ENCODE results near the gene GMEB2.
"Not testable (repeated sequence)": the region's sequence is repeated elsewhere in the genome, so short reads cannot be mapped to it uniquely, and the experiment has no call there.

Gene GMEB2

DNA sequence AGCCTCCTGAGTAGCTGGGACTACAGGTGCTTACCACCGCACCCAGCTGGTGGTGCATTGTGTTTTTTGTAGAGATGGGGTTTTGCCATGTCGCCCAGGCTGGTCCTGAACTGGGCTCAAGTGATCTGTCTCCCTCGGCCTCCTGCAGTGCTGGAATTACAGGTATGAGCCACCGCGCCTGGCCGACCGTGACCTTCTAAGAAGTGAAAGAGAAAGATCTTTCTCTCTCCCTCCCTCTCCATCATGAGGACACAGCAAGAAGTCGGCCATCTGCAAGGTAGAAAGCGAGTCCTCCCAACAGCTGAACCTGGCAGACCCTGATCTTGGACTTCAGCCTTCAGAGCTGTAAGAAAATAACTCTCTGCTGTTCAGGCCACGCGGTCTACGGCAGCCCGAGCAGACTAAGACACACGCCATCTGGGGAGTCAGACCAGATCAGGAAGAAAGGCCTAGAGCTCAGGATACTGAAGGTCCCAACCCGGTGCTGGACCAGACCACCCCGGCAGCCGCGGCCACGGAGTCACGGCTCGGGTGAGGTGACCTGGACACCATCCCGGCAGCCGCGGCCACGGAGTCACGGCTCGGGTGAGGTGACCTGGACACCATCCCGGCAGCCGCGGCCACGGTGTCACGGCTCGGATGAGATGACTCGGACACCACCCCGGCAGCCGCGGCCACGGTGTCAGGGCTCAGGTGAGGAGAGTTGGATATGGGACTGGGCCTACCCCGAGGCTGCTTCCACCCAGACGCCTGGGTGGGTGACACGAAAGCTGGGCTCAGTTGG, 9.6 kb downstream of the GMEB2 start:
- TF ChIP-seq, protein P1, sequence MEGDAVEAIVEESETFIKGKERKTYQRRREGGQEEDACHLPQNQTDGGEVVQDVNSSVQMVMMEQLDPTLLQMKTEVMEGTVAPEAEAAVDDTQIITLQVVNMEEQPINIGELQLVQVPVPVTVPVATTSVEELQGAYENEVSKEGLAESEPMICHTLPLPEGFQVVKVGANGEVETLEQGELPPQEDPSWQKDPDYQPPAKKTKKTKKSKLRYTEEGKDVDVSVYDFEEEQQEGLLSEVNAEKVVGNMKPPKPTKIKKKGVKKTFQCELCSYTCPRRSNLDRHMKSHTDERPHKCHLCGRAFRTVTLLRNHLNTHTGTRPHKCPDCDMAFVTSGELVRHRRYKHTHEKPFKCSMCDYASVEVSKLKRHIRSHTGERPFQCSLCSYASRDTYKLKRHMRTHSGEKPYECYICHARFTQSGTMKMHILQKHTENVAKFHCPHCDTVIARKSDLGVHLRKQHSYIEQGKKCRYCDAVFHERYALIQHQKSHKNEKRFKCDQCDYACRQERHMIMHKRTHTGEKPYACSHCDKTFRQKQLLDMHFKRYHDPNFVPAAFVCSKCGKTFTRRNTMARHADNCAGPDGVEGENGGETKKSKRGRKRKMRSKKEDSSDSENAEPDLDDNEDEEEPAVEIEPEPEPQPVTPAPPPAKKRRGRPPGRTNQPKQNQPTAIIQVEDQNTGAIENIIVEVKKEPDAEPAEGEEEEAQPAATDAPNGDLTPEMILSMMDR (IDR thresholded peaks at IDR 0.05; ENCODE audit: low read depth, low read length) = no peak
- TF ChIP-seq, protein P2, sequence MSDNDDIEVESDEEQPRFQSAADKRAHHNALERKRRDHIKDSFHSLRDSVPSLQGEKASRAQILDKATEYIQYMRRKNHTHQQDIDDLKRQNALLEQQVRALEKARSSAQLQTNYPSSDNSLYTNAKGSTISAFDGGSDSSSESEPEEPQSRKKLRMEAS (IDR thresholded peaks at IDR 0.05; ENCODE audit: low read depth, low read length) = no peak
- TF ChIP-seq POLR2A (IDR thresholded peaks at IDR 0.05; ENCODE audit: extremely low read depth, insufficient read length) (no peak), MYC (IDR thresholded peaks at IDR 0.05; ENCODE audit: low read depth, low read length) (no peak)
- H3K4me3 ChIP-seq (ENCODE audit: low read depth, low read length) = no peak overlapping the region
- no peak for DNase-seq (ENCODE audit: low read depth)

DNA sequence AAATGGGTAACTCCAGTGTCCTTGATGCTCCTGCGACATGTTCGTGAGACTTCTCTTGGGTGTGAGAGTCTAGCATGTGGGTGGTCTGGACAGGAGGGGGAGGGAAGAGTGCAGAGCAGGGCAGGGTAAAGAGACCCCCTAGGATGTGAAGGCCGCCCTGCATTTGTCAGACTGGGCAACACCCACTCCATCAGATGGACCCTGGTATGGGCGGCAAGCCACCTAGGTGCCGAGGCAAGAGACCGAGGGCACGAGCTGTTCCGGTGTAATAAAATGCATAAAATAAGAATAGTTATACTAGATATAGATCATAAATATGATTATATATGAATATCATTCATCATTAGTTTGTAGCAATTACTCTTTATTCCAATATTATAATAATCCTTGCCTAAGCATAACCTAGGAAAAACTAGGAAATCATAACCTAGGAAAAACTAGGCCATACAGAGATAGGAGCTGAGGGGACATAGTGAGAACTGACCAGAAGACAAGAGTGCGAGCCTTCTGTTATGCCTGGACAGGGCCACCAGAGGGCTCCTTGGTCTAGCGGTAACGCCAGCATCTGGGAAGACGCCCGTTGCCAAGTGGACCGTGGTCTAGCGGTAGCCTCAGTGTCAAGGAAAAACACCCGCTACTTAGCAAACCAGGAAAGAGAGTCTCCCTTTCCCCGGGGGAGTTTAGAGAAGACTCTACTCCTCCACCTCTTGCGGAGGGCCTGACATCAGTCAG, 12.9 kb downstream of the GMEB2 start:
- H3K4me3 ChIP-seq (ENCODE audit: low read depth, low read length); DNase-seq (ENCODE audit: low read depth): not testable (repeated sequence)
- TF ChIP-seq, protein P1 (IDR thresholded peaks at IDR 0.05; ENCODE audit: low read depth, low read length) = peak; percentile 20

DNA sequence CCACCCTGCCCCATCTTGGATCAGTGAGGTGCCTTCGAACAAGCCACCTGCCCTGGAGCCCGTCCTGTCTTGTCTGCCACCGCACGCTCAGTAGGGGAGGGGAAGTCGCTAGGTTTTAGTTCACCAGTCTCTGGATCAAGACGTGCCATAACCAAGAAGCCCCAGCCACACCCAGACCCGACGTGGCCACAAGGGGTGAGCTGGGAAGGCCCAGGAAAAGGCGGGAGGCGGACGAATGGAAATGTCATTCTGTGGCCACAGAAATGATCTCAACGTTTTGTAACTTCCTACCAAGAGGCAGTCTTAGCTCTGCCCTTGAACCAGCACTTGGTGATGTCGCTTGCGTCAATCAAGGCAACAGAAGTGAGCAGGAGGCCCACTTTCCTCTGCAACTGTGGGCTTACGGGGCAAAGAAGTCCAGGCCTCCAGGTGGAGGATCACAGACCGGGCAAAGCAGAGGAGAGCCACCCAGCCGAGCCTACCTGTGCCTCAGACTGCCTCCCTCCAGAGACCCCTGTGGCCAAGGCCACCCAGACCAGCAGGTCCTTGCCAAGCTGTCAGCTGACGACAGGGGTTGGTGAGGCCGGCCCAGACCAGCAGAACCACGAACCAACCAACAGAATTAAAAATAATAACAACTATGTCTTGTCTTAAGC, 14.5 kb downstream of the GMEB2 start:
- DNase-seq (ENCODE audit: low read depth) = peak; percentile 93
- no peak overlapping the region for H3K4me3 ChIP-seq (ENCODE audit: low read depth, low read length)
- TF ChIP-seq MYC (IDR thresholded peaks at IDR 0.05; ENCODE audit: low read depth, low read length) = 0 out of 2 replicates have a peak, but pooled peaks have one; percentile 17
- TF ChIP-seq, protein P2 (IDR thresholded peaks at IDR 0.05; ENCODE audit: low read depth, low read length) = no peak; the same call in 1 of the 2 replicates
- TF ChIP-seq, protein P1 (IDR thresholded peaks at IDR 0.05; ENCODE audit: low read depth, low read length) = no peak

DNA sequence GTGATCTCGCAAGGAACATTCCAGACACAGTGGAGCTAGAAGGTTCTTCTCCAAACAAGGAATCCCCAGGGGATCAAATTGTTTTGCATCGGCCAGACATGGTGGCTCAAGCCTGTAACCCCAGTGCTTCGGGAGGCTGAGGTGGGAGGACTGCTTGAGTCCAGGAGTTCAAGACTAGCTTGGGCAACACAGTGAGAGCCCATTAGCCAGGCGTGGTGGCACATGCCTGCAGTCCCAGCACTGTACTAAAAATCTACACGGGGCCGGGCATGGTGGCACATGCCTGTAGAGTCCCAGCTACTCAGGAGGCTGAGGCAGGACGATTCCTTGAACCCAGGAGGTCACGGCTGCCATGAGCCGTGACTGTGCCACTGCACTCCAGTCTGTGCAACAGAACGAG, 15.3 kb downstream of the GMEB2 start:
- no peak overlapping the region for H3K4me3 ChIP-seq (ENCODE audit: low read depth, low read length)
- TF ChIP-seq, protein P1 (IDR thresholded peaks at IDR 0.05; ENCODE audit: low read depth, low read length) = no peak
- TF ChIP-seq POLR2A (IDR thresholded peaks at IDR 0.05; ENCODE audit: extremely low read depth, insufficient read length) (no peak), MYC (IDR thresholded peaks at IDR 0.05; ENCODE audit: low read depth, low read length) (no peak)
- TF ChIP-seq, protein P2 (IDR thresholded peaks at IDR 0.05; ENCODE audit: low read depth, low read length) = no peak
- no peak for DNase-seq (ENCODE audit: low read depth)

DNA sequence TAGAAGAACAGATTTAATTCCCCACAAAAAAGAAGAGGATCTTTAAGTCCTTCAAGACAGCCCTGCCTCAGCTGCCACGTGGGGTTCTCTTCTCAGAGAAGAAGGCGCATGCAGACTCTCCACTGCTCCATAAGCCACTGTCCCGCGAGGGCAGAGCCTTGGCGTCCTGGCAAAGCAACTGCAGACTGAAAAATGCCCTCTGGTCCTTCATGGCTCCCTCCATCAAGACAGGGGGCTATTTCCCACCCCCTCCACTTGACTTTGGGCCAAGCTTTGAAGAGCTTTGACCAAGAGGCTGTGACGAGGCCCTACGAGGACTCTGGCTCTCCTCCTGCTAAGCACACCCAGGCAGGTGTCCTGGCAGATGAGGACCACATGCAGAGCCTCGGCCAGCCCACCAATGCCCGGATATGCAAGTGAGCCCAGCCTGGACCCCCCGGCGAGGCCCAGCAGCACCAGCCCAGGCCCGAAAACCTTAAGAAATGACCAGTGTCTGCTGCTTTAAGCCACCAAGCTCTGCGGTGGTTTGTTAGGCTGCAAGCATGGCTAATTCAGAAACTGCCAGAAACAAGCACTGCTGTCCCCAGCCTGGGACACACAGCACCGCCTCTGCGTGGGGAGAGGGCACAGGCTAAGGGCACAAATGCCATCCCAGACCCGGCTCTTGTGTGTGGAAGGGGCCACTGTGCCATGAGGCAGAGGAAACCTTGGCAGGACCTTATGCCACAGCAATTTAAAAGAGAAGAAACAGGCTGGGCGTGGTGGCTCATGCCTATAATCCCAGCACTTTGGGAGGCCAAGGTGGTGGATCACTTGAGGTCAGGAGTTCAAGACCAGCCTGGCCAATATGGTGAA, 16.1 kb downstream of the GMEB2 start:
- DNase-seq (ENCODE audit: low read depth) = no peak
- no peak overlapping the region for H3K4me3 ChIP-seq (ENCODE audit: low read depth, low read length)
- TF ChIP-seq, protein P1 (IDR thresholded peaks at IDR 0.05; ENCODE audit: low read depth, low read length) = no peak
- TF ChIP-seq, protein P2 (IDR thresholded peaks at IDR 0.05; ENCODE audit: low read depth, low read length) = no peak
- TF ChIP-seq MYC (IDR thresholded peaks at IDR 0.05; ENCODE audit: low read depth, low read length) (no peak), POLR2A (IDR thresholded peaks at IDR 0.05; ENCODE audit: extremely low read depth, insufficient read length) (no peak)
